Measurements from ENCODE around the gene ALDH1L1.

ALDH1L1 gene

DNA sequence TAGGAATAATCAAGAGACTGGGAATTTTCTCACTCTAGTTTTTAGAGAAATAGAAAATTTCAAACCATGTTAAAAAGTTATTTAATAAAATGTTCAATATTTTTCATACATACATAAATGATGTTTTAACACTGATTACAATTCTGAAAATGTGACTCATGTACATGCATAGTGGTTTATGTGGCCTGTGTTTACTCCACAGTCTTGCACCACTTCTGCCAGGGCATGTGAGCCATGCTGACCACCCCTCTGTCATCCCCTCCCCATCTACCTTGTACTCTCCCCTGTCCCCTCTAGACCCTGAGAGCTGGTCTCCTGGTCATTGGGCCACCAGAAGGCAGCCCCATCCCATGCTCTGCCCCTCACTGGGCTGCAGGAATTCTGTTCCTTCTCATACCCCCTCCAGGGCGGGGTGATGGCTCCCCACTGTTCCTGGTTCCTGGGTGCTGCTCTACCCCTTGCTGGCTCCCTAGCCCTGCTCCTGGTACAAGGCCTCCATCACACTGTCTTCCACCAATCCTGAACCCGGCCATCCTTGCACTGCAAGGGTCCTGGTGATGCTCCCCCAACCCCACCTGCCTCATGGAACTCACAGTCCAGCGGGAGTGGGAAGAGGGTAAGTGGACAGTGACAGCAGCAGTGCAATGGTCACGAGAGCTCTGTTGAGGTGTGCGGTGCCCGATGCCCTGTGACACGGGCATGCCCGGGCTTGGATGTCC is 72.3 kb downstream of the ALDH1L1 start:
- Histone ChIP-seq H3K4me1 (ENCODE audit: control insufficient read depth in 1 of 2, insufficient read depth in 1 of 2, low read depth in 1 of 2, low read length in 1 of 2) (no peaks in the 10 kb centered on the region), H3K36me3 (no peaks in the 10 kb centered on the region), H3K27ac (no peak overlapping the region), H3K9me3 (no peaks in the 10 kb centered on the region), H3K4me3 (ENCODE audit: low read depth in 1 of 2, low read length in 1 of 2) (no peak overlapping the region), H3K27me3 (no peaks in the 10 kb centered on the region)
- TF ChIP-seq CTCF (IDR thresholded peaks at IDR 0.05) = no peak

DNA sequence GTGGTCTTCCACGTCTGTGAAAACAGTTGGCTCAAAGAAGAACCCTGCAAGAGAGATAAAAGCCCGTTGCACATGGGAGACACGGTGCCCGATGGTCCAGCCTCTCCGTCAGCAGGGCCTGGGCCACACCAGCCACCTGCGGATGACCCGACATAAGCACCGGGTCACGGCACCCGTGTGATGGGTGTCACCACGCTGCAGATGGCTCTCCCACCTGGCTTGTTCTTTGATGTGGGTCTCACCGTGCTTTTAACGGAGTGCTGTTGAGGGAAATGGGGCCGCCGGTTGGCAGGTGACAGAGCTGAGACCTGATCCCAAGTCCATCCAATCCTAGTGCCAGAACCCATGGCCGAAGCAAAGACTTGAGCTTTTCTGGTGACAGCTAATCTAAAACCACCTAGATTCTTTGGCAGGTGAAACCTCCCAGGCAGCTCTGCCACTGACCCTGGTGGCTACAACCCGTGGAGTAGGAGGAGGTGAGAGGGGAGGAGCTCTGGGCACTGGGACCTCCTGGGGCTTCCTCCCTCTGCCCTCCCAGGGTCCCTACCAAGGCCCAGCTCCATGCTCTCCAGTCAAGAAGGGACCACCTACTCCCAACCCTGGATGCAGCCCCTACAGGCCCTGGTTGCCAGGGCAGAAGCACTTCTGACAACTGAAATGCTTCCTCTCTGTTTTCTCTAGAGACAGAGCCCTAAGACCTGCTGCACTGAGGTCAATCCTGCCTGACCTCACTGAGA is 73.0 kb downstream of the ALDH1L1 start:
- no peaks in the 10 kb centered on the region for H3K27me3 ChIP-seq
- H3K27ac ChIP-seq = no peak overlapping the region
- H3K36me3 ChIP-seq = no peaks in the 10 kb centered on the region
- no peaks in the 10 kb centered on the region for H3K9me3 ChIP-seq
- TF ChIP-seq CTCF (IDR thresholded peaks at IDR 0.05) = no peak
- no peak overlapping the region for H3K4me3 ChIP-seq (ENCODE audit: low read depth in 1 of 2, low read length in 1 of 2)
- no peaks in the 10 kb centered on the region for H3K4me1 ChIP-seq (ENCODE audit: control insufficient read depth in 1 of 2, insufficient read depth in 1 of 2, low read depth in 1 of 2, low read length in 1 of 2)

- H3K36me3 ChIP-seq = no peaks in the 10 kb centered on the region
- H3K4me3 ChIP-seq (ENCODE audit: low read depth in 1 of 2, low read length in 1 of 2) = no peak overlapping the region
- no peaks in the 10 kb centered on the region for H3K4me1 ChIP-seq (ENCODE audit: control insufficient read depth in 1 of 2, insufficient read depth in 1 of 2, low read depth in 1 of 2, low read length in 1 of 2)
- H3K27ac ChIP-seq = no peak overlapping the region
- no peak for TF ChIP-seq CTCF (IDR thresholded peaks at IDR 0.05)
- H3K9me3 ChIP-seq = no peaks in the 10 kb centered on the region
- H3K27me3 ChIP-seq = no peaks in the 10 kb centered on the region
Measured at GRCh38 chr3:126106336-126107202, 73.8 kb downstream of the ALDH1L1 start.

DNA sequence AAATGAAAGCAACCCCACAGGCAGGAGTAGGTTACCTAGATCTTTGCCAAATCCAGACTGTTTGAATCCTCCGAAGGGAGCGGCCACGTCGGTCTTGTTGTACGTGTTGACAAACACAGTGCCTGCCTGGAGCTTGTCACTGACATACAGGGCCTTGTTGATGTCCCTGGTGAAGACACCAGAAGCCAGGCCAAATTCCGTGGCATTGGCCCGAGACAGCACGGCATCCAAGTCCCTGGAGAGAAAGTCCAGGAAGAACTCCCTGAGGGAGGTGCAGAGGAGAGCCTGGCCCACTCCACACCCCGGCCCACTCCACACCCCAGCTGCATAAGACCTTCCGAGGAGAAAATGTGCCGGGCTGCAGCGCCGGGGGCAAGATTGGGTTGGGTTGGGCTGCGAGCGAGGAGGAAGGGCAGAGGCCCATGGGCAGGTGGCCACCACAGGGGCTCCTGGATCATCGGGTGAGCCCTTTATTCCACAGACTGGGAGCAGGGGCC is 74.6 kb downstream of the ALDH1L1 start:
- no peaks in the 10 kb centered on the region for H3K36me3 ChIP-seq
- H3K4me1 ChIP-seq (ENCODE audit: control insufficient read depth in 1 of 2, insufficient read depth in 1 of 2, low read depth in 1 of 2, low read length in 1 of 2) = no peaks in the 10 kb centered on the region
- H3K4me3 ChIP-seq (ENCODE audit: low read depth in 1 of 2, low read length in 1 of 2) = no peak overlapping the region
- TF ChIP-seq CTCF (IDR thresholded peaks at IDR 0.05) = no peak
- no peaks in the 10 kb centered on the region for H3K9me3 ChIP-seq
- no peak overlapping the region for H3K27ac ChIP-seq
- no peaks in the 10 kb centered on the region for H3K27me3 ChIP-seq

DNA sequence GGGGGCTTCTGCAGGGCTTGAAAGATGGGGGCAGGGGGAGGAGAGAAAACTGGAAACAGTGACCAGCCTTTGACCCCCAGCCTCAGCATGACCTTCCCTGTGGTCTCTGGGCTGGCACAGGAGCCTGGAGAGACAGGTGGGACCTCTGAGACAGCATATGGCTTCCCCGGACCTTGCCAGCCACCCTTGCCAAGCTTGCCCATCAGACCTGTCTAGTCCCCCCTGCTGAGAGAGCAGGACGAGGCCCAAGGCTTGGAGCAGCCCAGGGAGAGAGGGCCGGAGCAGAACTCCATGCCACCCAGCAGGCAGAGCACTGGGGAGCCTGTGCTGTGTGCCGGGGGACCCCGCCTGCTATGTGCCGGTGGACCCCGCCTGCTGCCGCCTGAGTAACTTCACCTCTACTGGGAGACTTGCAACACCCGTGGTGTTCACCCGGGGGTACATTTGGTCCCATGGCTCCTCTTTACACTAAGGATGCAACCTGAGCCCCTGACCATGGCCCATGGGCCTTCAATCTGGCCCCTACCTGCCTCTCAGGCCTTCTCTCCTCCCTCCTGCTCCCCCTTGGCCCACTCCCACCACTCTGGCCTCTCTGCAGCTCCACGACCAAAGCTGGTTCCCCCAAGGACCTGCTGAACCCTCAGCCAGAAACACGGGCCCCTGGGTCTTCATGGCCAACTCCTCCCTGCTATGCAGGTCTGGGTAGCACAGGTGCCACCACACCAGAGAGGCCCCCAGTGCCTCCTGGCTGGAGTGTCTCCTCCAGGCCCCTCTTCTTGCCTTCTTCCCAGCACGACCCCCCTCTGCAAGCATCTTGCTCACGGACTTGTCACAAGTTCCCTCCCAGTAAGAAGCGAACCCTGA is 75.4 kb downstream of the ALDH1L1 start:
- Histone ChIP-seq H3K9me3 (no peaks in the 10 kb centered on the region), H3K27me3 (no peaks in the 10 kb centered on the region), H3K4me3 (ENCODE audit: low read depth in 1 of 2, low read length in 1 of 2) (no peak overlapping the region), H3K36me3 (no peaks in the 10 kb centered on the region), H3K4me1 (ENCODE audit: control insufficient read depth in 1 of 2, insufficient read depth in 1 of 2, low read depth in 1 of 2, low read length in 1 of 2) (no peaks in the 10 kb centered on the region), H3K27ac (no peak overlapping the region)
- TF ChIP-seq CTCF (IDR thresholded peaks at IDR 0.05) = no peak

Data from neutrophil (primary cell).